Neural cell (in vitro differentiated cells): Measurements from ENCODE around the gene CARMIL1. TPM values are rescaled to one million over a fixed set of nuclear protein-coding genes. Genes with fewer than 3 reads are reported as not detected.

Experiments
- H2AFZ ChIP-seq: fragments of 200-600, 300-800 bp; sonication (generic), shearing (Covaris generic); 2 replicates; pipeline ENCODE4 v1.6.0; 2014; ENCODE audit warnings: low read depth, mild to moderate bottlenecking, antibody characterized with exemption, low read length, moderate library complexity
- H3F3A ChIP-seq: fragments of 200-600 bp; shearing (Covaris generic); 2 replicates; pipeline ENCODE4 v1.6.1; 2016; ENCODE audit warnings: mild to moderate bottlenecking, moderate library complexity, mixed read lengths, antibody characterized with exemption, low read length; ENCODE audit not compliant: insufficient read depth, poor library complexity, severe bottlenecking
- H3K27ac ChIP-seq: fragments of 200-600, 300-800 bp; sonication (generic), shearing (Covaris generic); 2 replicates; pipeline ENCODE4 v1.5.1; 2014; ENCODE audit warnings: mild to moderate bottlenecking, low read length, moderate library complexity
- H3K27me3 ChIP-seq: fragments of 300-800, 200-600 bp; sonication (generic), shearing (Covaris generic); 2 replicates; pipeline ENCODE4 v1.6.0; 2014; ENCODE audit warnings: mild to moderate bottlenecking, low read depth, low read length, moderate library complexity; ENCODE audit not compliant: insufficient read depth
- H3K36me3 ChIP-seq: fragments of 300-800, 200-600 bp; sonication (generic), shearing (Covaris generic); 2 replicates; pipeline ENCODE4 v1.5.1; 2014; ENCODE audit warnings: mild to moderate bottlenecking, antibody characterized with exemption, low read length, moderate library complexity; ENCODE audit not compliant: insufficient read depth
- H3K4me2 ChIP-seq: fragments of 300-800, 200-600 bp; sonication (generic), shearing (Covaris generic); 2 replicates; pipeline ENCODE4 v1.6.0; 2014; ENCODE audit warnings: mild to moderate bottlenecking, low read length
- H3K4me3 ChIP-seq: fragments of 300-800, 200-600 bp; sonication (generic), shearing (Covaris generic); 2 replicates; pipeline ENCODE4 v1.5.1; 2014; ENCODE audit warnings: mild to moderate bottlenecking, low read length, moderate library complexity
- H3K79me2 ChIP-seq: fragments of 200-600 bp; shearing (Covaris generic); replicated peaks from 2 replicates; pipeline ENCODE4 v1.6.0; 2014; ENCODE audit warnings: mild to moderate bottlenecking, low read length, moderate library complexity; ENCODE audit not compliant: insufficient read depth
- H3K9ac ChIP-seq: fragments of 300-800, 200-600 bp; sonication (generic), shearing (Covaris generic); 2 replicates; pipeline ENCODE4 v1.6.1; 2016; ENCODE audit warnings: mild to moderate bottlenecking, low read length, mixed read lengths
- H3K9me2 ChIP-seq: fragments of 200-600 bp; shearing (Covaris generic); 2 replicates; pipeline ENCODE4 v1.6.1; 2016; ENCODE audit warnings: mild to moderate bottlenecking, low read length, mixed read lengths; ENCODE audit not compliant: insufficient read depth
- H3K9me3 ChIP-seq: fragments of 200-600, 300-800 bp; sonication (generic), shearing (Covaris generic); 2 replicates; pipeline ENCODE4 v1.6.1; 2016; ENCODE audit warnings: mild to moderate bottlenecking, mixed run types, low read length, moderate library complexity, mixed read lengths
- H4K20me1 ChIP-seq: fragments of 200-600 bp; shearing (Covaris generic); 2 replicates; pipeline ENCODE4 v1.6.1; 2016; ENCODE audit warnings: mild to moderate bottlenecking, mixed run types; ENCODE audit not compliant: insufficient read depth
- CTCF ChIP-seq: fragments of 450-650 bp; IDR thresholded peaks from 2 replicates; pipeline ENCODE4 v1.5.1; 2014; ENCODE audit warnings: antibody characterized with exemption, mild to moderate bottlenecking, moderate library complexity; ENCODE audit not compliant: poor library complexity, severe bottlenecking
- EP300 ChIP-seq: fragments of 450-650 bp; conservative IDR thresholded peaks from 2 replicates; pipeline ENCODE4 v1.6.1; 2014; ENCODE audit warnings: antibody characterized with exemption, mild to moderate bottlenecking, moderate library complexity; ENCODE audit not compliant: poor library complexity, severe bottlenecking
- EZH2 ChIP-seq: fragments of 200-600, 300-800 bp; shearing (Covaris generic), sonication (generic); IDR thresholded peaks from 2 replicates; pipeline ENCODE4 v1.6.1; 2014; ENCODE audit warnings: antibody characterized with exemption, low read length, borderline replicate concordance, mild to moderate bottlenecking; ENCODE audit not compliant: insufficient read depth, poor library complexity, severe bottlenecking
- MXI1 ChIP-seq: fragments of 450-650 bp; conservative IDR thresholded peaks from 2 replicates; pipeline ENCODE4 v1.6.1; 2014; ENCODE audit warnings: antibody characterized with exemption, mild to moderate bottlenecking; ENCODE audit not compliant: poor library complexity, severe bottlenecking
- POLR2AphosphoS5 ChIP-seq: IDR thresholded peaks from 2 replicates; pipeline ENCODE4 v1.6.1; 2012
- RAD21 ChIP-seq: fragments of 450-650 bp; conservative IDR thresholded peaks from 2 replicates; pipeline ENCODE4 v1.6.1; 2014; ENCODE audit warnings: antibody characterized with exemption, mild to moderate bottlenecking, moderate library complexity
- REST ChIP-seq: IDR thresholded peaks from 2 replicates; pipeline ENCODE4 v1.6.1; 2012; ENCODE audit warnings: borderline replicate concordance
- SMC3 ChIP-seq: fragments of 450-650 bp; conservative IDR thresholded peaks from 2 replicates; pipeline ENCODE4 v1.6.1; 2014; ENCODE audit warnings: antibody characterized with exemption, mild to moderate bottlenecking, moderate library complexity; ENCODE audit not compliant: poor library complexity
- TAF1 ChIP-seq: IDR thresholded peaks from 2 replicates; pipeline ENCODE4 v1.6.1; 2012; ENCODE audit warnings: low read depth
- polyA plus RNA-seq: library from polyadenylated mRNA; depleted of rRNA; stranded (reverse); fragments of >200 nt; gene quantifications from 2 replicates; pipeline ENCODE4 v1.2.3, GENCODE V29; 2014

Gene CARMIL1
- polyA plus RNA-seq, 1 donor from 2014 or later, result 5.3 TPM

- no peak for TF ChIP-seq EZH2
- TF ChIP-seq RAD21, result no peak
- TF ChIP-seq TAF1, result no peak
- no peak for TF ChIP-seq POLR2AphosphoS5
- no peak for TF ChIP-seq EP300
- TF ChIP-seq SMC3, result no peak
- no peak for TF ChIP-seq REST
- no peak for TF ChIP-seq CTCF
- no peak for TF ChIP-seq MXI1
- Histone ChIP-seq H3F3A (no peaks in the 10 kb centered on the region), H3K9me2 (no peaks in the 10 kb centered on the region), H2AFZ (no peak overlapping the region), H3K79me2 (no peaks in the 10 kb centered on the region), H3K4me3 (no peak overlapping the region), H4K20me1 (no peaks in the 10 kb centered on the region), H3K9ac (no peak overlapping the region), H3K27ac (no peak overlapping the region), H3K36me3 (no peaks in the 10 kb centered on the region), H3K4me2 (no peak overlapping the region), H3K27me3 (no peaks in the 10 kb centered on the region), H3K9me3 (no peaks in the 10 kb centered on the region)
These were observed 167.8 kb downstream of the CARMIL1 start for GRCh38 chr6:25446830-25447569.

GRCh38 chr6:25447570-25447929 is 168.4 kb downstream of the CARMIL1 start:
- H3K4me2 ChIP-seq, result no peak overlapping the region
- TF ChIP-seq TAF1 (no peak), EP300 (no peak), REST (no peak), POLR2AphosphoS5 (no peak), EZH2 (no peak), CTCF (no peak)
- no peaks in the 10 kb centered on the region for H3K36me3 ChIP-seq
- no peak overlapping the region for H2AFZ ChIP-seq
- H4K20me1 ChIP-seq, result no peaks in the 10 kb centered on the region
- H3K27me3 ChIP-seq, result no peaks in the 10 kb centered on the region
- H3K4me3 ChIP-seq, result no peak overlapping the region
- H3K9ac ChIP-seq, result no peak overlapping the region
- H3K9me2 ChIP-seq, result no peaks in the 10 kb centered on the region
- no peaks in the 10 kb centered on the region for H3F3A ChIP-seq
- no peaks in the 10 kb centered on the region for H3K79me2 ChIP-seq
- H3K27ac ChIP-seq, result no peak overlapping the region
- H3K9me3 ChIP-seq, result no peaks in the 10 kb centered on the region
